ENCODE data around the gene ADAP1. TPM values are rescaled to one million over a fixed set of nuclear protein-coding genes. Genes with fewer than 3 reads are reported as not detected.
"Not testable (repeated sequence)": the region's sequence is repeated elsewhere in the genome, so short reads cannot be mapped to it uniquely, and the experiment has no call there.

ADAP1 gene
- total RNA-seq, 2 experiments from 2014 or later, result 6.8 to 7.2 TPM

DNA sequence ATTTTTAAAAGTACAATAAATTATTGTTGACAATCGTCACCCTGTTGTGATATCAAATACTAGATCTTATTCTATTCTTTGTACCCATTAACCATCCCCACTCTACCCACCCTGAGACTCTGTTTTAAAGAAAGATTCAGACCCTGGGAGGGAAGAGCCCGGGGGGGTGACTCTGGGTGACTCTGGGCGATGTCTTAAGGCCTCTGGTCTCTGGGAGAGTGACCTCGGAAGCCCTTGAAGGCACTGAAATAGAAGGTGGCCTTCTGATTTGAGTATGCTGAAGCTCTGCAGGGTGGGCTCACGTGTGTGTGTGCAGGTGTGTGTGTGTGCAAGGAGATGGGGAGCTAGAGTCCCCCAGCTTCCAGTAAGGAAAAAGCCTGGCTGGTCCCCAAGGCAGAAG, 9.7 kb downstream of the ADAP1 start:
- Histone ChIP-seq H3K27ac (ENCODE audit: low read depth in 1 of 2, low read length in 2 of 2) (no peak overlapping the region), H3K9me3 (ENCODE audit: control insufficient read depth in 1 of 2, insufficient read depth in 1 of 2, low read length in 2 of 2) (peaks cover 0 to 5% of the 10 kb centered on the region in 2 experiments), H3K27me3 (ENCODE audit: control insufficient read depth in 1 of 2, insufficient read depth in 2 of 2, low read length in 2 of 2) (no peaks in the 10 kb centered on the region), H3K4me3 (ENCODE audit: low read length) (no peak overlapping the region), H3K36me3 (ENCODE audit: insufficient read depth, low read length) (no peaks in the 10 kb centered on the region), H3K4me1 (ENCODE audit: insufficient read depth, low read length) (no peaks in the 10 kb centered on the region)
- ChIA-PET POLR2A (no interaction called here), CTCF (no interaction called here)
- Mint-ChIP-seq H3K9me3 (no peaks in the 10 kb centered on the region), H3K27me3 (peaks cover 5% of the 10 kb centered on the region), H3K4me1 (ENCODE audit: low read depth) (no peaks in the 10 kb centered on the region), H3K27ac (no peak overlapping the region), H3K4me3 (no peak overlapping the region), H3K36me3 (ENCODE audit: low read depth) (no peaks in the 10 kb centered on the region)
- DNase-seq (no peak), ATAC-seq (ENCODE audit: poor library complexity) (no peak)
- TF ChIP-seq, protein P1, sequence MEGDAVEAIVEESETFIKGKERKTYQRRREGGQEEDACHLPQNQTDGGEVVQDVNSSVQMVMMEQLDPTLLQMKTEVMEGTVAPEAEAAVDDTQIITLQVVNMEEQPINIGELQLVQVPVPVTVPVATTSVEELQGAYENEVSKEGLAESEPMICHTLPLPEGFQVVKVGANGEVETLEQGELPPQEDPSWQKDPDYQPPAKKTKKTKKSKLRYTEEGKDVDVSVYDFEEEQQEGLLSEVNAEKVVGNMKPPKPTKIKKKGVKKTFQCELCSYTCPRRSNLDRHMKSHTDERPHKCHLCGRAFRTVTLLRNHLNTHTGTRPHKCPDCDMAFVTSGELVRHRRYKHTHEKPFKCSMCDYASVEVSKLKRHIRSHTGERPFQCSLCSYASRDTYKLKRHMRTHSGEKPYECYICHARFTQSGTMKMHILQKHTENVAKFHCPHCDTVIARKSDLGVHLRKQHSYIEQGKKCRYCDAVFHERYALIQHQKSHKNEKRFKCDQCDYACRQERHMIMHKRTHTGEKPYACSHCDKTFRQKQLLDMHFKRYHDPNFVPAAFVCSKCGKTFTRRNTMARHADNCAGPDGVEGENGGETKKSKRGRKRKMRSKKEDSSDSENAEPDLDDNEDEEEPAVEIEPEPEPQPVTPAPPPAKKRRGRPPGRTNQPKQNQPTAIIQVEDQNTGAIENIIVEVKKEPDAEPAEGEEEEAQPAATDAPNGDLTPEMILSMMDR (IDR thresholded peaks at IDR 0.05), result no peak
- intact Hi-C loops (cut with DNase I, micrococcal nuclease), result no loop called here

DNA sequence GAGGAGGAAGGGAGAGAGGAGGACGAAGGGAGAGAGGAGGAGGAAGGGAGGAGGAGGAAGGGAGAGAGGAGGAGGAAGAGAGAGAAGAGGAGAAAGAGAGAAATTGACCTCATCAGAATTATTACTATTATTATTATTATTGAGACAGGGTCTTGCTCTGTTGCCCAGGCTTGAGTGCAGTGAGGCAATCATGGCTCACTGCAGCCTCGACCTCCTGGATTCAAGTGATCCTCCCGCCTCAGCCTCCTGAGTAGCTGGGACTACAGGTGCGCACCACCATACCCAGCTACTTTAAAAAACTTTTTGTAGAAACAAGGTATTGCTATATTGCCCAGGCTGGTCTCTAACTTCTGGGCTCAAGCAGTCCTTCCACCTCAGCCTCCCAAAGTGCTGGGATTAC, 10.7 kb downstream of the ADAP1 start:
- H3K27ac Mint-ChIP-seq; H3K36me3 ChIP-seq (ENCODE audit: insufficient read depth, low read length); ATAC-seq (ENCODE audit: poor library complexity); H3K9me3 ChIP-seq (ENCODE audit: control insufficient read depth in 1 of 2, insufficient read depth in 1 of 2, low read length in 2 of 2); H3K4me1 ChIP-seq (ENCODE audit: insufficient read depth, low read length); H3K27me3 Mint-ChIP-seq; DNase-seq; H3K4me3 Mint-ChIP-seq; H3K9me3 Mint-ChIP-seq; H3K36me3 Mint-ChIP-seq (ENCODE audit: low read depth); H3K27me3 ChIP-seq (ENCODE audit: control insufficient read depth in 1 of 2, insufficient read depth in 2 of 2, low read length in 2 of 2); intact Hi-C loops (cut with DNase I, micrococcal nuclease); H3K4me1 Mint-ChIP-seq (ENCODE audit: low read depth); H3K4me3 ChIP-seq (ENCODE audit: low read length); H3K27ac ChIP-seq (ENCODE audit: low read depth in 1 of 2, low read length in 2 of 2); CTCF ChIA-PET: not testable (repeated sequence)
- POLR2A ChIA-PET, result interaction anchor here (1.0 kb wide), 1 partner anchor 20 kb away, joined by 3 read pairs; no protein-coding TSS in a partner anchor

DNA sequence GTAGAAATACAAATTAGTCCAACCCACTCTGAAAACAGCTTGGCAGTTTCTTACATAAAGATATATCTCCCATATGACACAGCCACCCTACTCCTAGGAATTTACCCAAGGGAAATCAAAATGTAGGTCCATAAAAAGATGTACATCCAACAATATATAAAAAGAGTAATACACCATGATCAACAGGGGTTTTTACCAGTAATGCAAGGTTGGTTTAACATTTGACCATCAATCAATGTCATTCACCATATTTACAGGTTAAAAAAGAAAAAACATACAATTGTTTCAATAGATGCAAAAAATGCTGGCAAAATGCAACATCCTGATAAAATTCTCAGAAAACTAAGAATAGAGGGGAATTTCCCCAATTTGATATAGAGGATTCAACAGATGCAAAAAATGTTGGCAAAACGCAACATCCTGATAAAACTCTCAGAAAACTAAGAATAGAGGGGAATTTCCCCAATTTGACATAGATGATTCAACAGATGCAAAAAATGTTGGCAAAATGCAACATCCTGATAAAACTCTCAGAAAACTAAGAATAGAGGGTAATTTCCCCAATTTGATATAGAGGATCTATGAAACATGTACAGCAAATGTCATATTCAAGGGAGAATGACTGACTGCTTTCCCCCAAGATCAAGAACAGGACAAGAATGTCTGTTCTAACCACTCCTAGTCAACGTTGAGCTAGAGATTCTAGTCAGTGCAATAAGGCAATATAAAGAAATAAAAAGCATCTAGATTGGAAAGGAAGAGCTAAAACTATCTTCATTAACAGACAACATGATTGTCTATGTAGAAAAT, 13.7 kb downstream of the ADAP1 start:
- H3K27ac ChIP-seq (ENCODE audit: low read depth in 1 of 2, low read length in 2 of 2), result no peak overlapping the region
- POLR2A ChIA-PET, result no interaction called here
- Mint-ChIP-seq H3K4me3 (no peak overlapping the region), H3K4me1 (ENCODE audit: low read depth) (no peaks in the 10 kb centered on the region), H3K27ac (no peak overlapping the region), H3K9me3 (no peaks in the 10 kb centered on the region), H3K27me3 (peaks cover 5% of the 10 kb centered on the region), H3K36me3 (ENCODE audit: low read depth) (no peaks in the 10 kb centered on the region)
- peak in 1 of 14 experiments; percentile 46 for DNase-seq
- H3K36me3 ChIP-seq (ENCODE audit: insufficient read depth, low read length), result no peaks in the 10 kb centered on the region
- intact Hi-C loops (cut with DNase I, micrococcal nuclease), result no loop called here
- no peaks in the 10 kb centered on the region for H3K27me3 ChIP-seq (ENCODE audit: control insufficient read depth in 1 of 2, insufficient read depth in 2 of 2, low read length in 2 of 2)
- peaks cover 8% of the 10 kb centered on the region for H3K4me1 ChIP-seq (ENCODE audit: insufficient read depth, low read length)
- TF ChIP-seq, protein P1 (IDR thresholded peaks at IDR 0.05), result no peak
- H3K9me3 ChIP-seq (ENCODE audit: control insufficient read depth in 1 of 2, insufficient read depth in 1 of 2, low read length in 2 of 2), result peaks cover 0 to 5% of the 10 kb centered on the region in 2 experiments
- H3K4me3 ChIP-seq (ENCODE audit: low read length), result no peak overlapping the region
- CTCF ChIA-PET, result interaction anchor here (0.9 to 1.1 kb wide), 2 partner anchors 52 to 53 kb away, joined by 3 read pairs; no protein-coding TSS in a partner anchor
- no peak for ATAC-seq (ENCODE audit: poor library complexity)
